ENCODE measurements around the gene CFAP99.

DNA sequence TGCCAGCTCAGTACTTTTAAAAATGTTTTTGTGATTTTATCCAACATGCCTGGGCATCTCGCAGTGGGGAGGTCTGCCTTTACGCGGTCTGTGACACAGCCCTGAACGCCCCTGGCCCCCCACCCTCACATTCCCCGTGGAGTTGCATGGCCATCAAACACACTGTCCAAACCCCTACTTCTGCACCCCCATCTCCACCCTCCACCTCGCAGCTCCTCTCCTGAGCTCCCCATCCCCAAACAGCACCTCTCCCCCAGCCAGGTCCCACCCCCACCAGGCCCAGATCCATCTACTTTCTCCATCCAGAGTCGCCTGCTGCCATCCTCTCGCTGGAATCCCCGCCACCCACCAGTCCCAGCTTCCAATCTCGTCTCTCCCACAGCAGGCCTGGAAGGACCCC, 9.8 kb upstream of the CFAP99 start:
- TF ChIP-seq, protein P1, sequence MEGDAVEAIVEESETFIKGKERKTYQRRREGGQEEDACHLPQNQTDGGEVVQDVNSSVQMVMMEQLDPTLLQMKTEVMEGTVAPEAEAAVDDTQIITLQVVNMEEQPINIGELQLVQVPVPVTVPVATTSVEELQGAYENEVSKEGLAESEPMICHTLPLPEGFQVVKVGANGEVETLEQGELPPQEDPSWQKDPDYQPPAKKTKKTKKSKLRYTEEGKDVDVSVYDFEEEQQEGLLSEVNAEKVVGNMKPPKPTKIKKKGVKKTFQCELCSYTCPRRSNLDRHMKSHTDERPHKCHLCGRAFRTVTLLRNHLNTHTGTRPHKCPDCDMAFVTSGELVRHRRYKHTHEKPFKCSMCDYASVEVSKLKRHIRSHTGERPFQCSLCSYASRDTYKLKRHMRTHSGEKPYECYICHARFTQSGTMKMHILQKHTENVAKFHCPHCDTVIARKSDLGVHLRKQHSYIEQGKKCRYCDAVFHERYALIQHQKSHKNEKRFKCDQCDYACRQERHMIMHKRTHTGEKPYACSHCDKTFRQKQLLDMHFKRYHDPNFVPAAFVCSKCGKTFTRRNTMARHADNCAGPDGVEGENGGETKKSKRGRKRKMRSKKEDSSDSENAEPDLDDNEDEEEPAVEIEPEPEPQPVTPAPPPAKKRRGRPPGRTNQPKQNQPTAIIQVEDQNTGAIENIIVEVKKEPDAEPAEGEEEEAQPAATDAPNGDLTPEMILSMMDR (IDR thresholded peaks at IDR 0.05): no peak
- no peak for TF ChIP-seq POLR2A (IDR thresholded peaks at IDR 0.05)
